NCI-H1092 (cell line): Measurements from ENCODE around the gene TMTC2.

Experiments used
- DNase-seq: peaks from one replicate; lab custom pipeline; 2025; lab: John Stamatoyannopoulos, UW

TMTC2 gene

GRCh38 chr12:82883394-82884355 lies 197.0 kb downstream of the TMTC2 start:
- DNase-seq: no peak

- no peak for DNase-seq
Observed at GRCh38 chr12:82886671-82887340, 200.1 kb downstream of the TMTC2 start.

- DNase-seq: no peak
Observed at GRCh38 chr12:82893896-82894295, 207.2 kb downstream of the TMTC2 start.

- no peak for DNase-seq
Observed at GRCh38 chr12:82896277-82896676, 209.6 kb downstream of the TMTC2 start.

- DNase-seq: no peak
Observed at GRCh38 chr12:82896979-82897378, 210.3 kb downstream of the TMTC2 start.

- no peak for DNase-seq
Observed at GRCh38 chr12:82898441-82898840, 211.7 kb downstream of the TMTC2 start.

GRCh38 chr12:82904219-82904790 lies 217.6 kb downstream of the TMTC2 start:
- DNase-seq: no peak

GRCh38 chr12:82910246-82910893 lies 223.7 kb downstream of the TMTC2 start:
- no peak for DNase-seq

GRCh38 chr12:82912406-82912805 lies 225.7 kb downstream of the TMTC2 start:
- no peak for DNase-seq

GRCh38 chr12:82919388-82920054 lies 232.8 kb downstream of the TMTC2 start:
- no peak for DNase-seq

- DNase-seq: no peak
Observed at GRCh38 chr12:82923935-82924334, 237.2 kb downstream of the TMTC2 start.

- no peak for DNase-seq
Observed at GRCh38 chr12:82926630-82927029, 239.9 kb downstream of the TMTC2 start.

- DNase-seq: no peak
Observed at GRCh38 chr12:82930301-82930700, 243.6 kb downstream of the TMTC2 start.

- no peak for DNase-seq
Observed at GRCh38 chr12:82931349-82932116, 244.8 kb downstream of the TMTC2 start.

GRCh38 chr12:82937151-82937550 lies 250.4 kb downstream of the TMTC2 start:
- no peak for DNase-seq

GRCh38 chr12:82942521-82942920 lies 255.8 kb downstream of the TMTC2 start:
- DNase-seq: no peak

- DNase-seq: no peak
Observed at GRCh38 chr12:82942991-82943401, 256.3 kb downstream of the TMTC2 start.

GRCh38 chr12:82948491-82948890 lies 261.8 kb downstream of the TMTC2 start:
- no peak for DNase-seq

- no peak for DNase-seq
Observed at GRCh38 chr12:82950356-82950755, 263.6 kb downstream of the TMTC2 start.

GRCh38 chr12:82952946-82953345 lies 266.2 kb downstream of the TMTC2 start:
- DNase-seq: no peak

- no peak for DNase-seq
Observed at GRCh38 chr12:82953397-82953796, 266.7 kb downstream of the TMTC2 start.
